ENCODE measurements around the gene ARPP21.

GRCh38 chr3:35594739-35595138 lies 44.6 kb upstream of the ARPP21 start:
- no peak for TF ChIP-seq POLR2A (IDR thresholded peaks at IDR 0.05; ENCODE audit: low read length)
- no peak for TF ChIP-seq GATA1 (IDR thresholded peaks at IDR 0.05; ENCODE audit: low read depth, low read length)
